Islet of Langerhans (tissue), 1 donor: ENCODE measurements around the gene RNASEL.

Source experiments
- FAIRE-seq: peaks from one replicate; lab custom pipeline; 2011; peaks lifted over from hg19 to GRCh38; lab: Jason Lieb, UNC

Gene RNASEL

DNA sequence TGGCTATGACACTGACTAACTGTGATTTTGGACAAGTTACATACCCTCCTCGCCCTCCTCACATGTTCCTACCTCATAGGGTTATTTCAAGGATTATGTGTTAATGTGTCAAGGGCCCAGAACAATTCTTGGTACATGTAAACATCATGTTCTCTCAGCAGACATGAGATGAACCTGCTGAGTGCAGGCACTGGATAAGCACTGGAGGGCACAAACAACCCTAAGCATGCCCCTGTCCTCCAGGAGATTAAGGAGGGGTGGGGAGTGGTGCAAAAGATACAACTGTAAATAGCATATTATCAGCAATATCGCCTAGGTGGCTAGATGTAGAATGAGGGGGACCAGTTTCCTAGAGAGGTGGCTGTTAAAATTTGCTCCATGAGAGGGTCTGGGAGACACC, 32.9 kb upstream of the RNASEL start:
- no peak for FAIRE-seq

- no peak for FAIRE-seq
These were observed 32.0 kb upstream of the RNASEL start for GRCh38 chr1:182620924-182621585.

GRCh38 chr1:182617734-182618351, 28.8 kb upstream of the RNASEL start:
- no peak for FAIRE-seq

DNA sequence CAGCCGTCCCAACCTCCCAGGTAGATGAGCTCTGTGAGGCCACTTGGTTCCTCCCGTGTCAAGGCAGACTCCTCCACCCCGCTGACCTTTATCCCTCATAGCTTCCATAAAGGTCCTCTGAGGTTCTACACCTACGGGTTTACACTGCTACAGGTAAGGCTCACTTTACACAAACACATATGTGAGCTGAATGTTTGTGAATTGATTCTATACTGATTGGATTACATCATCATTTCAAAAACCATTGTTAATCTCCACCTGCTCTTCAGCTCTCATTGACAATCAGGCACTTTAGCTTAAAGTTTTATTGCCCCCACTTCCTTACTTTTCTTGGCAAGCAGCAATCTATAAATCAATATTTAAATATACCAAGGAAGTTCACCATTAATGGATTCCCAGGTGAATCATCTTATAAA, 28.0 kb upstream of the RNASEL start:
- no peak for FAIRE-seq

- FAIRE-seq, result no peak
These were observed 27.3 kb upstream of the RNASEL start for GRCh38 chr1:182616130-182617013.

DNA sequence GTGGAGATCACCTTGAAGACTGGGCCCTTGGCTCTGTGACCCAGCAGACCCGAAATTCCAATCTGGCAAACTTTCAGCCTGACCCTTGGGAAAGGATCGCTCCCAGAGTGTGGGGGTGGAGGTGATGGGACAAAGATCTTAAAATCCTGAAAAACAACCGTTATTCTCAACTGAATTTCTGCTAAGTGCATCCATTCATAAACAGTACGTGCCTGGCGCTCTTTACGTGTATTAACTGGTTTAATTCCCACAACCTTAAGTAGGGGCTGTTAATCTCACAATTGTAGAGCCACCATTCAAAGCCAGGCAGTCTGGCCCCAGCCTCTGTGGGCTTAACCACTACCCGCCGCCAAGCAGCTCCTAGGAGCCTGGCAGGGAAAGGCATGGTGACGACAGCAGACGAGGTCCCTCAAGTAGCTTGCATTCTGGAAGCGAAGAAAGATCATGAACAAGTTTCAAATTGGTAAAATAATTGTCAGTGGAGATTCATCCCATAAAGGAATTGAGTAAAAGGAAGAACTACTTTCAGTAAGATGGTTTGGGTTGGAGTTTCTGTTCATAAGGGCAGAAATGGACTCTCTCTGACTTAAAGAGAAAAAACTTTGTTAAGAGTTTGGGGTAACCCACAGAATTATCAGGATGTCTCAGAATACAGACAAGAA, 26.5 kb upstream of the RNASEL start:
- FAIRE-seq, result no peak

GRCh38 chr1:182614796-182615454, 25.9 kb upstream of the RNASEL start:
- no peak for FAIRE-seq

DNA sequence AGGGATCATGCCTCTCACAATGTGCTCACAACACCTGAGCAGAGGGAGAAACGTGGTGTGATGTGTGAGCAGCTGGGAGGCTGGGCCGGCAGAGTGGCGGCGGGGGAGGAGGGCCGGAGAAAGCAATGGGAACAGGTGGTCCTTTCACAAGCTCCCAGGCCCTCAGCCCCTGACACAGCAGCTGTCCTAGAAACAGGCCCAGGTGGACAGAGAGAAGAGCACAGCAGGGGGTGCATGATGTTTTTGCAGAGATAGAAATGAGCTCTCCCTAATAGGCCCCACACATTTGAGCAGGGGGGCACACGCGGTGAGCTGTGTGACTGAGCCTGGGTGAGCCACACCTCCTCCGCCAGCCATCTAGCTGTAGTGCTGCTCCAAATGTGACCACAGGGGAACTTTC, 22.7 kb upstream of the RNASEL start:
- no peak for FAIRE-seq

- no peak for FAIRE-seq
These were observed 22.3 kb upstream of the RNASEL start for GRCh38 chr1:182611326-182611725.

GRCh38 chr1:182610606-182611194, 21.6 kb upstream of the RNASEL start:
- no peak for FAIRE-seq

GRCh38 chr1:182608845-182609610, 20.0 kb upstream of the RNASEL start:
- FAIRE-seq, result no peak

- FAIRE-seq, result no peak
These were observed 19.2 kb upstream of the RNASEL start for GRCh38 chr1:182608236-182608635.

GRCh38 chr1:182607566-182607965, 18.5 kb upstream of the RNASEL start:
- FAIRE-seq, result no peak

- no peak for FAIRE-seq
These were observed 15.4 kb upstream of the RNASEL start, which contains the start of gene RGS16 for GRCh38 chr1:182604175-182605164. RGS16 (minus strand) TSS chr1:182604389; CDS start chr1:182604259, 130 bp downstream.

GRCh38 chr1:182603646-182604174, 14.7 kb upstream of the RNASEL start:
- FAIRE-seq, result no peak

- FAIRE-seq, result no peak
These were observed 14.0 kb upstream of the RNASEL start for GRCh38 chr1:182602935-182603645.

- FAIRE-seq, result no peak
These were observed 12.9 kb upstream of the RNASEL start for GRCh38 chr1:182601913-182602312.

GRCh38 chr1:182601416-182601786, 12.3 kb upstream of the RNASEL start:
- peak; percentile 72 for FAIRE-seq
